ENCODE results near the gene RHOXF2. TPM values are rescaled to one million over a fixed set of nuclear protein-coding genes. Genes with fewer than 3 reads are reported as not detected.
"Not testable (repeated sequence)": the region's sequence is repeated elsewhere in the genome, so short reads cannot be mapped to it uniquely, and the experiment has no call there.

The RHOXF2 gene
- total and polyA plus RNA-seq, 10 donors, result 0.02 TPM; not detected in 9

DNA sequence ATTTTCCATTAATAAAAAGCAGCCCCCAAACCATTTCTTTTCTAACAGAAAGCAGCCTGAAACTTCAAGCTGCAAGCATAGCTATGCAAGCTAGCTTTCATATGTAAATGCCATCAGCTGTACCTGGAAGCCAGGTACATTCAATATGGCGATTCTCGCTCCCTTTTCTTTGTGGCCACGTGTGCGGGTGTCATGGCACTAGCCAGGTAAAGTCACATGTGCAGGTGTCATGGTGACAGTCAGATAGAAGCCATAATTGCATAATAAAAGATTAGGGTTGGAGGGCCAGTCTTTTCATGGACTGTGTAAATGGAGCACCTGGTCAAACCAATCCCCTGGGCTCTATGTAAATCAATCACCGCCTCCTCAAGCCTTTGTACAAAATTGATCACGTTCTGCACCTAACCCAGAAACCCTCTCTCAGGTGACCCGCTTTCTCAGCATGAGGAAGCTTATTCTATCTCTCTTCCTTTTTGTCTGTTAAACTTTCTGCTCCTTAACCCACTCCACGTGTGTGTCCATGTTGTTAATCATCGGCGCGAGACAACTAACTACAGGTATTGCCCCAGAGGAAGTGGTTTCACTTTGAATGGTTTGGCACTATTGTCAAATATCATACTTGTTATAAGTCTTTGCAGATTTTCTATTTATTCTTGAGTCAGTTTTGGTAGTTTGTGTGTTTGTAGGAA lies 18.0 kb upstream of the RHOXF2 start:
- TF ChIP-seq POLR2AphosphoS5 (IDR thresholded peaks at IDR 0.05) (no peak), POLR2A (IDR thresholded peaks at IDR 0.05) (no peak), CTCF (IDR thresholded peaks at IDR 0.05 in 8 of 11, conservative IDR thresholded peaks at IDR 0.05 in 3 of 11) (no peak)
- intact Hi-C loops (cut with DNase I; ENCODE audit: low total_unique reads), result no loop called here
- peaks cover 0 to 11% (median 0%) of the 10 kb centered on the region in 7 donors for H3K27me3 ChIP-seq (replicated peaks in 1 of 7)
- 64 to 95% (median 75%) methylated on average over 11 of the region's 11 CpGs for WGBS, 5 donors
- H3K9me3 ChIP-seq, result no peaks in the 10 kb centered on the region
- H3K4me1 ChIP-seq, result peaks cover 0 to 9% (median 0%) of the 10 kb centered on the region in 6 donors
- H3K27ac ChIP-seq, result no peak overlapping the region
- DNase-seq, result no peak
- no peak overlapping the region for H3K4me3 ChIP-seq
- H3K36me3 ChIP-seq, result no peaks in the 10 kb centered on the region

DNA sequence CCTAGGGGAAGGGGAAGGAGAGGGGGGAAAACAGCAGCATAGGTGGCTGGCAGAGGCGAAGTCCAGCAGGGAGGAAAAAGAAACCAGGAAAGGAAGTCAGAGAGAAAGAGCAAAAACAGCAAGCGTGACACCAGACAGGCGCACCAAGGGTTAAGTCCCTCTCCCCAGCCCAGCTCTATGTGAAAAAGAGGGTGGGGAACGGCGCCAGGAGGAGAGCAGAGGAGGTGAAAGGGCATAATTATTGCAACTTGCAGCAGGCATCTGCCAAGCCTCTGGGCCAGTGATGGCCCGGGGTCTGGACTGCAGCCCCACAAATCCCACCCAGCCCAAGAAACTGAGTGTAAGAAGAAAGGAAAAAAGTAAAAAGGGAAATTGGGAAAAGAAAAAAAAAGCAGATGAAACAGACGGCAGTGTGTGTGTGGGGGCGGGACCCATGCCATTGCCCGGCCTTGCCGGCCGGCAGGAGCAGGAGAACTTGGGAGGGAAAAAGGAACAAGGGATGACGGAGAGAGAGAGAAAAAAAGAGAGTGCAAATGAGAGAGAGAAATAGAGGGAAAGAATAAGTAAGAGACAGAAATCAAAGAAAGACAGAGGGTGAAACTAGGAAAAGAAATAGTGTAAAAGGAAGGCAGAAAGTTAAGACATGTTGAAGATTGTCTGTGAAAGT lies 14.1 kb upstream of the RHOXF2 start:
- Histone ChIP-seq H3K27me3 (replicated peaks in 1 of 7) (peaks cover 0 to 11% (median 0%) of the 10 kb centered on the region in 7 donors), H3K4me1 (peaks cover 0 to 11% (median 0%) of the 10 kb centered on the region in 6 donors), H3K9me3 (peaks cover 0 to 16% (median 0%) of the 10 kb centered on the region in 8 donors), H3K36me3 (no peaks in the 10 kb centered on the region), H3K4me3 (no peak overlapping the region), H3K27ac (no peak overlapping the region)
- TF ChIP-seq POLR2A (IDR thresholded peaks at IDR 0.05), result no peak
- TF ChIP-seq CTCF (IDR thresholded peaks at IDR 0.05 in 8 of 11, conservative IDR thresholded peaks at IDR 0.05 in 3 of 11), result no peak
- no peak for TF ChIP-seq POLR2AphosphoS5 (IDR thresholded peaks at IDR 0.05)
- DNase-seq, result no peak
- WGBS, 5 donors, result 40 to 73% (median 54%) methylated on average over 7 to 12 of the region's 12 CpGs
- intact Hi-C loops (cut with DNase I; ENCODE audit: low total_unique reads), result no loop called here

- DNase-seq, result no peak
- intact Hi-C loops (cut with DNase I; ENCODE audit: low total_unique reads), result no loop called here
- WGBS, 5 donors, result 26 to 59% (median 32%) methylated on average over 4 of the region's 4 CpGs
- Histone ChIP-seq H3K4me3 (no peak overlapping the region), H3K36me3 (no peaks in the 10 kb centered on the region), H3K27me3 (replicated peaks in 1 of 7) (peaks cover 0 to 11% (median 0%) of the 10 kb centered on the region in 7 donors), H3K27ac (no peak overlapping the region), H3K9me3 (peaks cover 0 to 16% (median 0%) of the 10 kb centered on the region in 8 donors), H3K4me1 (peaks cover 0 to 11% (median 0%) of the 10 kb centered on the region in 6 donors)
- no peak for TF ChIP-seq POLR2AphosphoS5 (IDR thresholded peaks at IDR 0.05)
- no peak for TF ChIP-seq POLR2A (IDR thresholded peaks at IDR 0.05)
- TF ChIP-seq CTCF (IDR thresholded peaks at IDR 0.05 in 8 of 11, conservative IDR thresholded peaks at IDR 0.05 in 3 of 11), result no peak
Measured at GRCh38 chrX:120145295-120145925, 13.0 kb upstream of the RHOXF2 start.

GRCh38 chrX:120146323-120146722 lies 12.1 kb upstream of the RHOXF2 start:
- 67 to 94% (median 74%) methylated on average over 1 of the region's 1 CpG for WGBS, 5 donors

More at GRCh38 chrX:120146323-120146722, 12.1 kb upstream of the RHOXF2 start:
- H3K27ac ChIP-seq; H3K36me3 ChIP-seq; DNase-seq; intact Hi-C loops (cut with DNase I; ENCODE audit: low total_unique reads); H3K4me3 ChIP-seq: not testable (repeated sequence)
- H3K9me3 ChIP-seq, result peaks cover 0 to 16% (median 0%) of the 10 kb centered on the region in 8 donors
- peaks cover 0 to 11% (median 0%) of the 10 kb centered on the region in 7 donors for H3K27me3 ChIP-seq (replicated peaks in 1 of 7)
- H3K4me1 ChIP-seq, result peaks cover 0 to 11% (median 0%) of the 10 kb centered on the region in 6 donors

Data from spleen (tissue), 11 donors.